HAP-1 (cell line): ENCODE data around the gene DISC1.

Experiments used
- DNase-seq, 2 experiments: peaks; one replicate each; pipeline ENCODE4 v3.0.0-alpha.2; 2016 to 2020; ENCODE audit warnings: low spot score in 2 of 2
- H3K27me3 ChIP-seq: fragments of 250-450 bp; sonication (Bioruptor Pico); 2 replicates; pipeline ENCODE4 v1.5.1; 2020; ENCODE audit warnings: low read depth, mild to moderate bottlenecking, moderate library complexity
- H3K36me3 ChIP-seq: fragments of 250-450 bp; sonication (Bioruptor Pico); replicated peaks from 2 replicates; pipeline ENCODE4 v1.5.1; 2020; ENCODE audit warnings: mild to moderate bottlenecking
- H3K4me1 ChIP-seq: fragments of 250-450 bp; sonication (Bioruptor Pico); 2 replicates; pipeline ENCODE4 v1.5.1; 2020; ENCODE audit warnings: mild to moderate bottlenecking
- H3K4me3 ChIP-seq: fragments of 250-450 bp; sonication (Bioruptor Pico); 2 replicates; pipeline ENCODE4 v1.5.1; 2020; ENCODE audit warnings: mild to moderate bottlenecking, moderate library complexity
- H3K9me3 ChIP-seq: fragments of 250-450 bp; sonication (Bioruptor Pico); 2 replicates; pipeline ENCODE4 v1.5.1; 2020; ENCODE audit warnings: mild to moderate bottlenecking, moderate library complexity
- in situ Hi-C: fragments of 300-500 bp; cut with MboI; formaldehyde crosslinking; loops from 3 replicates; pipeline ENCODE4 v1.14.3; 2020; ENCODE audit warnings: low sequenced_read_pairs, inconsistent platforms, mixed read lengths

The DISC1 gene

GRCh38 chr1:231694075-231694431, 67.5 kb downstream of the DISC1 start:
- Histone ChIP-seq H3K4me3 (no peak overlapping the region), H3K9me3 (no peaks in the 10 kb centered on the region), H3K4me1 (no peaks in the 10 kb centered on the region), H3K27me3 (no peaks in the 10 kb centered on the region), H3K36me3 (no peaks in the 10 kb centered on the region)
- no peak for DNase-seq
- in situ Hi-C loops = no loop called here

GRCh38 chr1:231694465-231695077, 68.0 kb downstream of the DISC1 start:
- in situ Hi-C loops = no loop called here

GRCh38 chr1:231695439-231696255, 69.1 kb downstream of the DISC1 start:
- in situ Hi-C loops = no loop called here
- H3K36me3 ChIP-seq = no peaks in the 10 kb centered on the region
- no peak overlapping the region for H3K4me3 ChIP-seq
- no peaks in the 10 kb centered on the region for H3K27me3 ChIP-seq
- DNase-seq = no peak
- H3K4me1 ChIP-seq = no peaks in the 10 kb centered on the region
- no peaks in the 10 kb centered on the region for H3K9me3 ChIP-seq

More at GRCh38 chr1:231694465-231695077, 68.0 kb downstream of the DISC1 start:
- H3K36me3 ChIP-seq = no peaks in the 10 kb centered on the region
- H3K4me1 ChIP-seq = no peaks in the 10 kb centered on the region
- no peak for DNase-seq
- H3K9me3 ChIP-seq = no peaks in the 10 kb centered on the region
- no peaks in the 10 kb centered on the region for H3K27me3 ChIP-seq
- H3K4me3 ChIP-seq = no peak overlapping the region

GRCh38 chr1:231699784-231700183, 73.2 kb downstream of the DISC1 start:
- no peak for DNase-seq
- Histone ChIP-seq H3K4me3 (no peak overlapping the region), H3K4me1 (no peaks in the 10 kb centered on the region), H3K9me3 (no peaks in the 10 kb centered on the region; the same call in 1 of the 2 replicates), H3K36me3 (no peaks in the 10 kb centered on the region), H3K27me3 (no peaks in the 10 kb centered on the region)
- in situ Hi-C loops = no loop called here

- in situ Hi-C loops = no loop called here
- Histone ChIP-seq H3K4me3 (no peak overlapping the region), H3K36me3 (no peaks in the 10 kb centered on the region), H3K4me1 (no peaks in the 10 kb centered on the region), H3K9me3 (no peaks in the 10 kb centered on the region; the same call in 1 of the 2 replicates), H3K27me3 (no peaks in the 10 kb centered on the region)
- DNase-seq = no peak
These were observed 74.7 kb downstream of the DISC1 start for GRCh38 chr1:231701306-231701705.

- DNase-seq = no peak
- H3K36me3 ChIP-seq = no peaks in the 10 kb centered on the region
- H3K4me3 ChIP-seq = no peak overlapping the region
- no peaks in the 10 kb centered on the region for H3K27me3 ChIP-seq
- H3K9me3 ChIP-seq = no peaks in the 10 kb centered on the region; the same call in 1 of the 2 replicates
- in situ Hi-C loops = no loop called here
- no peaks in the 10 kb centered on the region for H3K4me1 ChIP-seq
These were observed 75.7 kb downstream of the DISC1 start for GRCh38 chr1:231702331-231702730.

- in situ Hi-C loops = no loop called here
- Histone ChIP-seq H3K4me1 (no peaks in the 10 kb centered on the region), H3K9me3 (no peaks in the 10 kb centered on the region; the same call in 1 of the 2 replicates), H3K27me3 (no peaks in the 10 kb centered on the region), H3K36me3 (no peaks in the 10 kb centered on the region), H3K4me3 (no peak overlapping the region)
- DNase-seq = no peak
These were observed 76.2 kb downstream of the DISC1 start for GRCh38 chr1:231702804-231703203.

- in situ Hi-C loops = no loop called here
- DNase-seq = no peak
- no peaks in the 10 kb centered on the region for H3K4me1 ChIP-seq
These were observed 79.5 kb downstream of the DISC1 start for GRCh38 chr1:231705806-231706760.

GRCh38 chr1:231706934-231707333, 80.3 kb downstream of the DISC1 start:
- no peaks in the 10 kb centered on the region for H3K4me1 ChIP-seq
- no peaks in the 10 kb centered on the region for H3K36me3 ChIP-seq
- DNase-seq = no peak
- H3K27me3 ChIP-seq = no peaks in the 10 kb centered on the region
- in situ Hi-C loops = no loop called here
- H3K4me3 ChIP-seq = no peak overlapping the region
- no peaks in the 10 kb centered on the region; the same call in 1 of the 2 replicates for H3K9me3 ChIP-seq

More at GRCh38 chr1:231705806-231706760, 79.5 kb downstream of the DISC1 start:
- H3K9me3 ChIP-seq = no peaks in the 10 kb centered on the region; the same call in 1 of the 2 replicates
- no peak overlapping the region for H3K4me3 ChIP-seq
- no peaks in the 10 kb centered on the region for H3K27me3 ChIP-seq
- H3K36me3 ChIP-seq = no peaks in the 10 kb centered on the region

GRCh38 chr1:231707407-231707806, 80.8 kb downstream of the DISC1 start:
- Histone ChIP-seq H3K4me1 (no peaks in the 10 kb centered on the region), H3K36me3 (no peaks in the 10 kb centered on the region), H3K4me3 (no peak overlapping the region), H3K9me3 (no peaks in the 10 kb centered on the region; the same call in 1 of the 2 replicates), H3K27me3 (no peaks in the 10 kb centered on the region)
- no peak for DNase-seq
- in situ Hi-C loops = no loop called here

GRCh38 chr1:231708394-231708793, 81.8 kb downstream of the DISC1 start:
- no peak for DNase-seq
- no peaks in the 10 kb centered on the region for H3K4me1 ChIP-seq
- no peak overlapping the region for H3K4me3 ChIP-seq
- H3K27me3 ChIP-seq = no peaks in the 10 kb centered on the region
- H3K9me3 ChIP-seq = no peaks in the 10 kb centered on the region; the same call in 1 of the 2 replicates
- no peaks in the 10 kb centered on the region for H3K36me3 ChIP-seq
- in situ Hi-C loops = no loop called here

- Histone ChIP-seq H3K4me3 (no peak overlapping the region), H3K4me1 (no peaks in the 10 kb centered on the region), H3K36me3 (no peaks in the 10 kb centered on the region), H3K9me3 (no peaks in the 10 kb centered on the region), H3K27me3 (no peaks in the 10 kb centered on the region)
- in situ Hi-C loops = no loop called here
- DNase-seq = no peak
These were observed 87.8 kb downstream of the DISC1 start for GRCh38 chr1:231714440-231714839.

- Histone ChIP-seq H3K4me1 (no peaks in the 10 kb centered on the region), H3K4me3 (no peak overlapping the region), H3K9me3 (no peaks in the 10 kb centered on the region), H3K36me3 (no peaks in the 10 kb centered on the region), H3K27me3 (no peaks in the 10 kb centered on the region)
- in situ Hi-C loops = no loop called here
- DNase-seq = no peak
These were observed 89.5 kb downstream of the DISC1 start for GRCh38 chr1:231715816-231716722.
